ENCODE results near the gene CHIC2. TPM values are rescaled to one million over a fixed set of nuclear protein-coding genes. Genes with fewer than 3 reads are reported as not detected.

Gene CHIC2
- total RNA-seq, 1 donor from 2014 or later: 12.2 TPM

GRCh38 chr4:54015423-54016030 lies 48.9 kb downstream of the CHIC2 start:
- intact Hi-C loops (cut with micrococcal nuclease): no loop called here

GRCh38 chr4:54014666-54015160 lies 49.7 kb downstream of the CHIC2 start:
- intact Hi-C loops (cut with micrococcal nuclease): no loop called here

- intact Hi-C loops (cut with micrococcal nuclease): no loop called here
Measured at GRCh38 chr4:54011201-54011600, 53.2 kb downstream of the CHIC2 start.

GRCh38 chr4:54006755-54007154 lies 57.6 kb downstream of the CHIC2 start:
- intact Hi-C loops (cut with micrococcal nuclease): no loop called here

DNA sequence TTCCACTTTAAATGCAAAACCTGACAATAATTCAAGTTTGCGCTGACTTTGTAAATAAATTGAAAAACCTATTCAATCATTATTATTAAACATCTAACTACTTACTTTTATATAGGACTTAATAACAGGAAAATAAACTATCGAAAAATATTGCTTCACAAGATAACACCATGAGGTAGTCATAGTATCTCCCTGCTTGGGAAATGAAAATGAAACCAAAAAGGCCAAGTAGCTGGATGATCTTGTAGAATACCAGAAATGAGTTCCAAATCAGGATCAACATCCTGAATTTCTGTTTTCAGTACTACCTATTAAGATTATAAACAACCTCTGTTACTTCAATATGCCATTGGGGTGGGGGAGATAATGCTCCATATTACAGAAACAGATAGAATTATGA lies 58.9 kb downstream of the CHIC2 start:
- intact Hi-C loops (cut with micrococcal nuclease): no loop called here

- intact Hi-C loops (cut with micrococcal nuclease): no loop called here
Measured at GRCh38 chr4:54004463-54004862, 59.9 kb downstream of the CHIC2 start.

DNA sequence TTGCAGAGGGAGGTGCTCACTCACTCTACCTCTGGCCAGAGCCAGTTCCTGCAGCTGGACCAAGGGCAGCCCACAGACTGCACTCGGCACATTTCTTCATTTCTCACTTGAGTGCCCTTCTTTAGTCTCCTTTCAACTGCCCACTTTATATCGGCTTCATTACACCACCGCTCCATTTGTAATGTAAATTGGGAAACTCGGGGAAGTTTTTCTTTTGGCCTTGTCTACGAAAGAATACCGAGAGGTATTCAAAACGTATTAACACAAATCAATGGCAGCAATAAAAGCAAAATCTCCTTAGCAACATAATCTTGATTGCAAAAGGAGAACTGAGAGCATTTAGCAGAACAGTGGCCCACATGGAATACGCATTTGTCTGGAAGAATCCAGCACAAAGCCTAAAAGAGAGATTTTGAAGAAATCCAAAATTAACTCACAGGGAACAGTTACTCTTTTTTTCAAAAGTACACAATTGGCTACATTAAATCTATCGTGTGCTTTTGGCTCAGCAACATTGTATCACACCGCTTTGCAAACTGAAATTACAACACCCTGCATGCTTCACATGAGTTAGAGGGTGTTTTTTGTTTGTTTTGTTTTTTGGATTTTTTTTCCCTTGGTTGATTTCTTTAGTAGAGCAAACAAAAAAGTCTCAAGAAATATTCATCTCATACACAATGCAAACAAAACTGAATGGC lies 62.6 kb downstream of the CHIC2 start:
- intact Hi-C loops (cut with micrococcal nuclease): no loop called here

- intact Hi-C loops (cut with micrococcal nuclease): no loop called here
Measured at GRCh38 chr4:53997898-53998297, 66.5 kb downstream of the CHIC2 start.

DNA sequence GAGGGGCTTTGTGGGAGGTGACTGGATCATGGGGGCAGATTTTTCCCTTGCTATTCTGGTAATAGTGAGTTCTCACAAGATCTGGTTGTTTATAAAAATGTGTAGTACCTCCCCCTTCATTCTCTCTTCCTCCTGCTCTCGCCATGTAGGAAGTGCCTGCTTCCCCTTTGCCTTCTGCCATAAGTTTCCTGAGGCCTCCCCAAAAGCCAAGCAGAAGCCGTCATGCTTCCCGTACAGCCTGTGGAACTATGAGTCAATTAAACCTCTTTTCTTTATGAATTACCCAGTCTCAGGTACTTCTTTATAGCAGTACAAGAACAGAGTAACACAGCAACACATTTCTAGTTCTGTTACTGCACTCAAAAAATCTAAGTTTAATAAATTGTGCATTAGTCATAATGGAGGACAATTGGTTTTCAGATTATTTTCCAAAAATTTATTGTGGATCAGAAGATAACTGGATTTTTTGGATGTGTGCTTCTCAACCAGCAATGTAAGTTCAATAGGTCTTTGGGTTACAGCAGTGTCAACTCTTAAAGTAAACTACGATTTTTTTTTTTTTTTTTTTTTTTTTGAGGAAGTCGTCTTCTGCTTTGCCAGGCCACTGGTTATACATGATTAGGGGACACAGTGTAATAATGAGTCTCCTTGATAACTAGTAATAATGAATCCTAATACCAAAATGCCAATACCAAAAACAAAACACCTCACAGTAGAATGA lies 69.9 kb downstream of the CHIC2 start:
- intact Hi-C loops (cut with micrococcal nuclease): no loop called here

GRCh38 chr4:53992785-53993184 lies 71.6 kb downstream of the CHIC2 start:
- intact Hi-C loops (cut with micrococcal nuclease): no loop called here

GRCh38 chr4:53991821-53992220 lies 72.6 kb downstream of the CHIC2 start:
- intact Hi-C loops (cut with micrococcal nuclease): no loop called here

- intact Hi-C loops (cut with micrococcal nuclease): no loop called here
Measured at GRCh38 chr4:53990641-53991040, 73.8 kb downstream of the CHIC2 start.

GRCh38 chr4:53987761-53988171 lies 76.6 kb downstream of the CHIC2 start:
- intact Hi-C loops (cut with micrococcal nuclease): no loop called here

DNA sequence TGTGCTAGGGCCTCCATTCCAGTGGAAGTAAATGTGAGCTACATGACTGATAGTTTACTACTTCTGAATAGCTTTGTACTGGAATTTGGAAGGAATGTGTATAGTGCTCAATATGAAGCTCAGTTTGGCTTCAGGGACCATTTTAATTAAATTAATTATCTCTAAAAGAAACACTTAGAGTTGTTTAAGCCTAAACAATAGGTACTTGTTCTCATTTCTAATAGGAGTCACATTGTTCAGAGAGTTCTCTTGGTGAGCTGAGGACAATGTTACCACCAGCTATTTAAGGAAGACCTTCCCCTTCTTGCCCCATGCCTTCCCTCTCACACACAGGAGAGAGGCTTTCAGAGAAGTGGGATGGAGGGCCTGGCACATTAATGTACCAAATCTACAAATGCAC lies 78.3 kb downstream of the CHIC2 start:
- intact Hi-C loops (cut with micrococcal nuclease): no loop called here

GRCh38 chr4:53981567-53981966 lies 82.8 kb downstream of the CHIC2 start:
- intact Hi-C loops (cut with micrococcal nuclease): no loop called here

DNA sequence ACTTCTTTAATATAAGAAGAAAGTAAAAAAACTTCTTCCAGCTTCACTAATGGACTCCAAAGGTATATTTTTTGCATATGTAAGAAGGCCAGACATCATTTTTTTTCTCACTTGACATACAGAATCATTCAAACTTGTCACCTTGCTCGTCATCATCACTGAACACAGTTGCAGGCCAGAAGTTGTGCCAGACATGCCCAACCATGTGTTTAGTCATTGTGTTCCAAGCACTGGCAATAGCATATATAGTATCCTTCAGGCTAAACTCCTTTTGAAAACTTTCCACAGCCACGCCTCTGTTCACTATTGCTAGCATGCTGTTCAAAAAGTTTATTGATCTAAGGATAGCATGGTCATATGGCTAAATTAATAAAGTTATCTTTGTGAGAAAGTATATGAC lies 83.3 kb downstream of the CHIC2 start:
- intact Hi-C loops (cut with micrococcal nuclease): no loop called here

DNA sequence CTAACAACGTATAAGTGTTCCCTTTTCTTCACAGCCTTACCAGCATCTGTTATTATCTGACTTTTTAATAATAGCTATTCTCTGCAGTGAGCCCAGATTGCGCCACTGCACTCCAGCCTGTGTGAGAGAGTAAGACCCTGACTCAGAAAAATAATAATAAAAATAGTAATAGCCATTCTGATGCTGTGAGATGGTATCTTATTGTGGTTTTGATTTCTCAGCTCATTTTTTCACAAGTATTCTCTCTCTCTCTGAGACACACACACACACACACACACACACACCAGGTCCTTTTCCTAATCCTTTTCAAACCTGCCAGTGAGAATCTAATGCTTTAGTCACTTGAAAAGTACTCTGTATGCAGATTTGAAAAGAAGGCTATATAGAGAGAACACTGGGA lies 89.8 kb downstream of the CHIC2 start:
- intact Hi-C loops (cut with micrococcal nuclease): no loop called here

GRCh38 chr4:53967986-53968385 lies 96.4 kb downstream of the CHIC2 start:
- intact Hi-C loops (cut with micrococcal nuclease): no loop called here

DNA sequence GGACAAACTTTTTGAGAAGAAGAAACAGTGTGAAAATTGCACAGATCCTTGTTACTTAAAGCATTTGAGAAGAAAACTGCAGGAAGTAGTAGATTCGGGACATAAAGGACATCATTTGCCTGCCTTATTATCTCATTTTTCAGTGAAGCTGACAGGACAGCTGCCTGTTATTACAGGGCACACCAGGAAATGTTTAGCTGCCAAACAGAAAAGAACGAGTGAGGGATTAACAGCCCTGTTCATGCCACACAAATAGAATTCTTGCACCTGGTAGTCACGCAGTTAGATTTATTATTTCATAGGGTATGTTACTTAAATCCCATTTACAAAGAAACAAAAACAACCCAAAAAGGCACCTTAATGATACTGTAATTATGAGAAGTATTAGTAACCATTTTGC lies 100.6 kb downstream of the CHIC2 start:
- intact Hi-C loops (cut with micrococcal nuclease): no loop called here

- intact Hi-C loops (cut with micrococcal nuclease): no loop called here
Measured at GRCh38 chr4:53963336-53963735, 101.1 kb downstream of the CHIC2 start.

DNA sequence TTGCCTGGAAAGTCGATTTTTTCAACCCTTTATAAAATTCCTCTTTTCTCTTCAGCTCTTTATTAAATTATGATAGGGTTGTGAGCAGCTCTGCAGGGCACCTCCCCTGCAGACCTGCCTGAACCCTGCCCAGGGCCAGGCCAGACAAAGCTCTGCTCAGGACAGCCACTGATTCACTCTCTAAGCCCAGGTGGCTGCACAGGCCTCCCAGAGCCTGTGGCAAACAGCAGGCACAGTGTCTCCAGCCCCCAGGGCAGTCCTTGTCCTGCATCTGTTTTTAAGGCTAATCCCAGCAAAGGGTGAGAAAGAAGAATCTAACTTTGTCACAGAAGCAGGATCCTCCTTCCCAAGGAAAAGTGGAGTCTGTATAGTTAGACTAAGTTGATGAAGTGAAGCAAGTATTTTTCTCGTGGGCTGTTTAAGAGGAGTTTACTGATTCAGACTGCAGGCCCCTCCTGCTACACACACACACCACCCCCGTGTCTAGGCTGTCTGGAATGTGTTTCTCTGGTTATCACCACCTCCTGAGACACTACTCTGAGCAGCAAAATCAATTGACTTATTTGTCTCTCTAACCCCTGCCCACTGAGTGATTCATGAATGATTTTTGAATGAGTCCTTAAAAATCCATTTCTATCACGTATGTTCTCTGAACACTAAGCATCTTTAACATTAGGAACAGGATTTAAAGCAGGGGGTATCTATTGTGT lies 101.7 kb downstream of the CHIC2 start:
- intact Hi-C loops (cut with micrococcal nuclease): no loop called here

DNA sequence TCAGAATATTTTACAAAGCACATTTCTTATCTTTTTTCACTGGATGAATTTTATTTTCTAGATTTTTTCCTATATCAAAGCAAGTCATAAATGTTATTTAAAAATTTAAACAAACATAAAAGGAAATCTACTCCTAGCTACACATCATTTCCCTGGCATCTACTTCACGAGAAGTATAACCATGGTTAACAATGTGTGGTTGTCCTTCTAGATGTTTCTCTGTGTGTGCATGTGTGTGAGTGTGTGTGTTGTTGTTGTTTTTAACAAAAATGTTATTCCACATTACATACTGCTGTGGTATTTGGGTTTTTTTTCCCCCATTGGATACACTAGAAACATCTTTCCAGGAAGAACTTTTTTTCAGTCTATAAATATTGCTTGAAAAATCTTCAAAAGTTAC lies 103.1 kb downstream of the CHIC2 start:
- intact Hi-C loops (cut with micrococcal nuclease): no loop called here
